ENCODE results near the gene STXBP5L.
"Not testable (repeated sequence)": the region's sequence is repeated elsewhere in the genome, so short reads cannot be mapped to it uniquely, and the experiment has no call there.

The STXBP5L gene

DNA sequence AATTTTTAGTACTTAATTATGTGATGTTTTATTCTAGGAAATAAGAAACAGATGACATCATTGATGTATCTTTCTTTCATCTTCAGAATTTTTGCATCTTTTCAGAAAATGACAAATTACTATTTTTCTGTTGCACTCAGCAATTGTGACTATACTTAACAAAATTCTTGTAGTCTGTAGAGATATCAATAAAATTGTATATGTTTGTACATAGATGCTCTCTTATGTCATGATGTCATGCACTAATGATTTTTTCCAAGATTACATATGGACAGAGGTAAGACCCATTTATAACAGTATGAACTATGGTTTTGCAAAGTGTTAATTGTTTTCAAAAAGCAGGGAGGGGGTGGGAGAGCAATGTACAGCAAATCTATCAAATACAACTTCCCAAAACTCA, 516.5 kb downstream of the STXBP5L start:
- Histone ChIP-seq H3K4me1 (ENCODE audit: control insufficient read depth, insufficient read depth, low read length) (no peaks in the 10 kb centered on the region), H3K4me3 (ENCODE audit: low read length in 2 of 2) (no peak overlapping the region), H3K9me3 (ENCODE audit: control insufficient read depth in 2 of 2, low read length in 2 of 2) (no peaks in the 10 kb centered on the region), H3K9ac (ENCODE audit: low read length in 2 of 2) (no peak overlapping the region), H3K27me3 (ENCODE audit: control insufficient read depth in 1 of 2, insufficient read depth in 2 of 2, low read length in 2 of 2) (no peaks in the 10 kb centered on the region), H3K27ac (ENCODE audit: low read length) (no peak overlapping the region), H3K36me3 (ENCODE audit: control insufficient read depth in 2 of 2, insufficient read depth in 2 of 2, low read length in 2 of 2) (no peaks in the 10 kb centered on the region)

DNA sequence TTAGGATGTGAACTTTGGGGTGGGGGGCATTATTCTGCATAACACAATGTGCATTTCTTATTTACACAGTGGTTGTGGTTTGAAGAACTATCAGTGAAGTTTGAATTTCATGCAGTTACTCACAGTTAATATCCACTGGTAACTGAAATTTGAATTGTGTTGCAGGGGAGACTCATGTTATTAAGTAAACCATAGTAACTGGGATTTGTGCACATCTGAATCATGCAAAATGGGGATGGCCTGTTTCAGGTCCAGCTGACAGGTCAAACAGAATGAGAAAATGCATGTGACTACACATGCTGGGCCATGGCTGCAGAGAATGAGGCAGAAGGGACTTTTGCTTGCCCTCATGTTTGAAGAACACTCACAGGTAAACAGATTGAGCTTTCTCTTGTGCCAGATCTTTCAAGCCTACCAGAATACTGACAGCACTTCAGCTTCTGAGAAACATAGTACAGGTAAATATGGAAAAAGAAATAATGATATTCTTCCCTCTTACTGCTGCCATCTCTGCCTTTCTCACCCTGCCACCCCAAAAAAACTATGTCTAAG, 522.7 kb downstream of the STXBP5L start:
- Histone ChIP-seq H3K9ac (ENCODE audit: low read length in 2 of 2) (no peak overlapping the region), H3K9me3 (ENCODE audit: control insufficient read depth in 2 of 2, low read length in 2 of 2) (no peaks in the 10 kb centered on the region), H3K27ac (ENCODE audit: low read length) (no peak overlapping the region), H3K27me3 (ENCODE audit: control insufficient read depth in 1 of 2, insufficient read depth in 2 of 2, low read length in 2 of 2) (no peaks in the 10 kb centered on the region), H3K4me3 (ENCODE audit: low read length in 2 of 2) (no peak overlapping the region), H3K4me1 (ENCODE audit: control insufficient read depth, insufficient read depth, low read length) (no peaks in the 10 kb centered on the region), H3K36me3 (ENCODE audit: control insufficient read depth in 2 of 2, insufficient read depth in 2 of 2, low read length in 2 of 2) (no peaks in the 10 kb centered on the region)

DNA sequence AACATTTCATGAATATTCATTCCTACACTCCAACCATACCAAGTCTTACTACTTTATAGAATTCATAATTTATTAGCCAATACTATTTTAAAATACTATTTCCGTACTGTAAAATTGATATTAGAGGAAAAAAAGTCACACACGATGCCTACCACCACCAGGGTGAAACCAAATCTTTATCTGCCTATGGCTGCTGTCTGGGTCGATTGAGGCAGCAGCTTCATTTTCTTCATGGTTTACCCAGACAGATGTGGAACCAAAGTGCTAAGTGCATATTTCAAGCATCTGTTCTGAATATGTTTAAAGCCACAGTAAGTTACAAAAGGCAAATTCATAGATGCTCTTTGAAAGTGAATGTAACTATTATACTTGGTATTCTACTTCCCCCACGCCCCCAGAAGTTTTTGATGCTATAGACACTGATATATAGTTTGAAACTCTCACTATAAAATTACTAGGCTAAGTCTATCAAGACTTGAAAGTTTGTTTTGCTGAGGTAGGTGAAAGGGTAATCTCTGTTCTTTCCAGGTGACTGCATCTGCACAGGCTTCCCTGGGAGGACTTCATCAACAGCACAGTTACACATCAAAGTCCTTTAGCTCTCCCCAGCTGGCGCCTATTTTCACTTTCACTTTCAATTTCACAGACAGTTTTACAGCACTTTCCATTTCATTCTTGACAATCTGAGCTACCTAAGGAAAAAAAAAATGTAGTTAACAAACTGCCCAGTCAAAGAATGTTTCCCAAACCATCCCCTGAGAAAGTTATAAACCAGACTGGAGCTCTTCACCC, 523.9 kb downstream of the STXBP5L start:
- H3K9me3 ChIP-seq (ENCODE audit: control insufficient read depth in 2 of 2, low read length in 2 of 2) = no peaks in the 10 kb centered on the region
- H3K4me1 ChIP-seq (ENCODE audit: control insufficient read depth, insufficient read depth, low read length) = no peaks in the 10 kb centered on the region
- peak overlapping the region in 1 of 2 donors; percentile 2 for H3K9ac ChIP-seq (ENCODE audit: low read length in 2 of 2)
- no peak overlapping the region for H3K27ac ChIP-seq (ENCODE audit: low read length)
- H3K4me3 ChIP-seq (ENCODE audit: low read length in 2 of 2) = peak overlapping the region; percentile 53 to 67
- no peaks in the 10 kb centered on the region for H3K36me3 ChIP-seq (ENCODE audit: control insufficient read depth in 2 of 2, insufficient read depth in 2 of 2, low read length in 2 of 2)
- H3K27me3 ChIP-seq (ENCODE audit: control insufficient read depth in 1 of 2, insufficient read depth in 2 of 2, low read length in 2 of 2) = no peaks in the 10 kb centered on the region

DNA sequence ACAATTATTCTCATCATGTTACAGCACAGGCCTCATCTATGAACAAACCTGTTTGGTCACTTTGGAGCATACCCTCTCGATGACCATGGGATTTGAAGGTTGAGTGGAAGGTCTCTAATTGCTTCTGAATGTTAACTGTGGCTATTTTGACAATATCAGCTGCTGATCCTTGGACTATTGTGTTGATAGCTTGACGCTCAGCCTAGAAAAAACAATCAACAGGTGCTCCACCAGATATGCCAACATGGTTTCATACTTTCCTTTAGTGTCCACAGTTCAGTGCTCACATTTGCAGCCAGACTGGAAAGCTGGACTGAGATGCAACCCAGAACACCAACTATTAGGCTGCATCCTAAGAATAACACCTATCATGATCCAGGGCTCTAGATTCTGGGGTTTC, 528.1 kb downstream of the STXBP5L start:
- Histone ChIP-seq H3K4me1 (ENCODE audit: control insufficient read depth, insufficient read depth, low read length) (no peaks in the 10 kb centered on the region), H3K36me3 (ENCODE audit: control insufficient read depth in 2 of 2, insufficient read depth in 2 of 2, low read length in 2 of 2) (no peaks in the 10 kb centered on the region), H3K9me3 (ENCODE audit: control insufficient read depth in 2 of 2, low read length in 2 of 2) (no peaks in the 10 kb centered on the region), H3K27ac (ENCODE audit: low read length) (no peak overlapping the region), H3K4me3 (ENCODE audit: low read length in 2 of 2) (no peak overlapping the region), H3K27me3 (ENCODE audit: control insufficient read depth in 1 of 2, insufficient read depth in 2 of 2, low read length in 2 of 2) (no peaks in the 10 kb centered on the region), H3K9ac (ENCODE audit: low read length in 2 of 2) (no peak overlapping the region)

DNA sequence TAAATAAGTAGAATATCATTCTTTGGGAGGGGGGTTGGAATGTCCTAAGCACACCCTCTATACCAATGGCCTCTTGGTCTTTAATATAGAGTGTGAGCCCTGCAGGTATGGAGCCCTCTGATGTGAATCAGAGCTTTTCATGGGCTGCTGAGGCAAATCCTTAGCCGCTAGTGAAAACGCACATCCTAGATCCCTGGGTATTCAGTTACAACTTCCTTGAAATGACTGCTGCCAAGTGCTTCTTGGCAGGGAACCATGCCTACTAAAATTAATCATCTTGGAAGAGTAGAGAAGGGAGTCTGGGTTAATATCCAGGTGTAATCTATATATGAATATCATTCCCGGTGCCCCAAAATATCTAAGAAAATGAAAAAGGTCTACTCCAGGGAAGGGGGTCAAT, 528.6 kb downstream of the STXBP5L start:
- Histone ChIP-seq H3K4me1 (ENCODE audit: control insufficient read depth, insufficient read depth, low read length) (no peaks in the 10 kb centered on the region), H3K9ac (ENCODE audit: low read length in 2 of 2) (no peak overlapping the region), H3K36me3 (ENCODE audit: control insufficient read depth in 2 of 2, insufficient read depth in 2 of 2, low read length in 2 of 2) (no peaks in the 10 kb centered on the region), H3K27ac (ENCODE audit: low read length) (no peak overlapping the region), H3K27me3 (ENCODE audit: control insufficient read depth in 1 of 2, insufficient read depth in 2 of 2, low read length in 2 of 2) (no peaks in the 10 kb centered on the region), H3K9me3 (ENCODE audit: control insufficient read depth in 2 of 2, low read length in 2 of 2) (no peaks in the 10 kb centered on the region), H3K4me3 (ENCODE audit: low read length in 2 of 2) (no peak overlapping the region)

DNA sequence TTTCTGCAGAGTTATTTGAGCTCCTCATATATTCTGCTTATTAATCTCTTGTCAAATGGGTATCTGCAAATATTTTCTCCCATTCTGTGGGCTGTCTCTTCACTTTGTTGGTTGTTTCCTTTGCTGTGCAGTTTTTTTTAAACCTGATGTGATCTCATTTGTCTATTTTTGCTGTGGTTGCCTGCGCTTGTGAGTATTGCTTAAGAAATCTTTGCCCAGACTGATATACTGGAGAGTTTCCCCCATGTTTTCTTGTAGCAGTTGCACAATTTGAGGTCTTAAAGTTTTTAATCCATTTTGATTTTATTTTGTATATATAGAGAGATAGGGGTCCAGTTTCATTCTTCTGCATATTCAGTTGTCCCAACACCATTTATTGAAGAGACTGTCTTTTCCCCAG, 535.5 kb downstream of the STXBP5L start:
- no peak overlapping the region for H3K27ac ChIP-seq (ENCODE audit: low read length)
- no peak overlapping the region for H3K9ac ChIP-seq (ENCODE audit: low read length in 2 of 2)
- H3K9me3 ChIP-seq (ENCODE audit: control insufficient read depth in 2 of 2, low read length in 2 of 2) = no peaks in the 10 kb centered on the region
- no peak overlapping the region for H3K4me3 ChIP-seq (ENCODE audit: low read length in 2 of 2)
- H3K36me3 ChIP-seq (ENCODE audit: control insufficient read depth in 2 of 2, insufficient read depth in 2 of 2, low read length in 2 of 2) = no peaks in the 10 kb centered on the region
- H3K27me3 ChIP-seq (ENCODE audit: control insufficient read depth in 1 of 2, insufficient read depth in 2 of 2, low read length in 2 of 2) = no peaks in the 10 kb centered on the region
- no peaks in the 10 kb centered on the region for H3K4me1 ChIP-seq (ENCODE audit: control insufficient read depth, insufficient read depth, low read length)

DNA sequence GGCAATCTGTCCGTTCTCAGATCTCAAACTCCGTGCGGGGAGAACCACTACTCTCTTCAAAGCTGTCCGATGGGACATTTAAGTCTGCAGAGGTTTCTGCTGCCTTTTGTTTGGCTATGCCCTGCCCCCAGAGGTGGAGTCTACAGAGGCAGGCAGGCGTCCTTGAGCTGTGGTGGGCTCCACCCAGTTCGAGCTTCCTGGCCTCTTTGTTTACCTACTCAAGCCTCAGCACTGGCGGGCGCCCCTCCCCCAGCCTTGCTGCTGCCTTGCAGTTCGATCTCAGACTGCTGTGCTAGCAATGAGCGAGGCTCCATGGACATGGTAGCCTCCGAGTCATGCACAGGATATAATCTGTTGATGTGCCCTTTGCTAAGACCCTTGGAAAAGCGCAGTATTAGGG, 543.7 kb downstream of the STXBP5L start:
- not testable (repeated sequence) for H3K27me3 ChIP-seq (ENCODE audit: control insufficient read depth in 1 of 2, insufficient read depth in 2 of 2, low read length in 2 of 2); H3K9ac ChIP-seq (ENCODE audit: low read length in 2 of 2)

DNA sequence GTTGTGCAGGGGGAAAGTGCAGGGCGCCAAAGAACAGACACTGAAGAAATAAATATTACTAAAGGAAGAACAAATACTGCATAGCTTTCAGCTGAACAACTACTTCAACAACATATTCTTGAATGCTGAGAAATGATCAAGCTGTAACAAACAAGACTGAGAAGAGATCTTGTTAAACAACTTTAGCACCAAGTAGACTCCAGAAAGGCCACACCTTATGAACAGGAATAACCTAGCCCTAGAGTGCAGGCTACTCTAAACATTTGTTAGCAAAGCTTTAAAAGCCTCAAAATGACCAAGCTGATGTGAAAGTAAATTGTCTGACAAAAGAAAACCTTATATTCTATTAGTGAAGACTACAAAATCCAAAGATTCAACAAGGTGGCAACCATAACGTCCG, 554.6 kb downstream of the STXBP5L start:
- no peaks in the 10 kb centered on the region for H3K36me3 ChIP-seq (ENCODE audit: control insufficient read depth in 2 of 2, insufficient read depth in 2 of 2, low read length in 2 of 2)
- no peak overlapping the region for H3K9ac ChIP-seq (ENCODE audit: low read length in 2 of 2)
- H3K4me1 ChIP-seq (ENCODE audit: control insufficient read depth, insufficient read depth, low read length) = no peaks in the 10 kb centered on the region
- no peak overlapping the region for H3K4me3 ChIP-seq (ENCODE audit: low read length in 2 of 2)
- no peak overlapping the region for H3K27ac ChIP-seq (ENCODE audit: low read length)
- H3K27me3 ChIP-seq (ENCODE audit: control insufficient read depth in 1 of 2, insufficient read depth in 2 of 2, low read length in 2 of 2) = no peaks in the 10 kb centered on the region
- H3K9me3 ChIP-seq (ENCODE audit: control insufficient read depth in 2 of 2, low read length in 2 of 2) = no peaks in the 10 kb centered on the region

More for the DNA sequence above, 543.7 kb downstream of the STXBP5L start:
- not testable (repeated sequence) for H3K36me3 ChIP-seq (ENCODE audit: control insufficient read depth in 2 of 2, insufficient read depth in 2 of 2, low read length in 2 of 2); H3K4me3 ChIP-seq (ENCODE audit: low read length in 2 of 2); H3K27ac ChIP-seq (ENCODE audit: low read length); H3K9me3 ChIP-seq (ENCODE audit: control insufficient read depth in 2 of 2, low read length in 2 of 2); H3K4me1 ChIP-seq (ENCODE audit: control insufficient read depth, insufficient read depth, low read length)

DNA sequence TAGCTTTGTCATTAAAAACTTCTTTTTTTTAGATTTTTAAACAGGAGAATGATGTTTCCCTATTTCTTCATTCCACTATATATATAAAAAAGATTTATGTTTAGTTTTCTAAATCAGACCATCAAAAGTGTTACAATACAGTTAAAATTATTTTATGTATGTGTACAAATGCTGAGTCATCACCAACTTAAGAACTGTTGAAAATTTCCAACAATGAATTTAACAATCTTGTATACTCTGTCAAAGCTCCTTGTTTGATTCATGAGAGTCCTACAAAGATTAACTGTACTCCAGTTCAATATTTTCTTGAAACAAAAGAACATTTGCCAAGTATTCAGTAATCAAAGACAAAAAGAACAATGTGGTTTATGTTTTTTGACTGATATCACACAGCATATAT, 555.7 kb downstream of the STXBP5L start:
- H3K9me3 ChIP-seq (ENCODE audit: control insufficient read depth in 2 of 2, low read length in 2 of 2) = no peaks in the 10 kb centered on the region
- H3K36me3 ChIP-seq (ENCODE audit: control insufficient read depth in 2 of 2, insufficient read depth in 2 of 2, low read length in 2 of 2) = no peaks in the 10 kb centered on the region
- H3K27me3 ChIP-seq (ENCODE audit: control insufficient read depth in 1 of 2, insufficient read depth in 2 of 2, low read length in 2 of 2) = no peaks in the 10 kb centered on the region
- H3K9ac ChIP-seq (ENCODE audit: low read length in 2 of 2) = no peak overlapping the region
- H3K4me1 ChIP-seq (ENCODE audit: control insufficient read depth, insufficient read depth, low read length) = no peaks in the 10 kb centered on the region
- H3K4me3 ChIP-seq (ENCODE audit: low read length in 2 of 2) = no peak overlapping the region
- H3K27ac ChIP-seq (ENCODE audit: low read length) = no peak overlapping the region

DNA sequence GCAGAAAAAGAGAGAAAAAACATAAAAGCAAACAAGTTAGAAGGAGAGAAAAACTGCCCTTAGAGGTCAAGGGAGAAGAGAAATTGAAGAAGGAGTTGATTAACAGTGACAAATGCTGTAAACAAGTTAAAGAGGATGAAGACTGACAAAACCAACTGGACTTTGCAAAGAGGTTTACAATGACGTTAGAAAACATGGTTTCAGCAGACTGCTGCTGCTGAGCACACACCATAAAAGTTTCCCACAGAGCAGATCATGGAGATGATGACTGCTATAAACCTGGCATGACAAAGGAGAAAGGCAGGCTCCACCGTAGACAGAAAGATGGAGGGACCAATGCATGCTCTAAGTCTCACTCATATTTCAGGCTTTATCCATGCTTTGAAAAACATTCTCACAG, 559.1 kb downstream of the STXBP5L start:
- Histone ChIP-seq H3K36me3 (ENCODE audit: control insufficient read depth in 2 of 2, insufficient read depth in 2 of 2, low read length in 2 of 2) (no peaks in the 10 kb centered on the region), H3K9me3 (ENCODE audit: control insufficient read depth in 2 of 2, low read length in 2 of 2) (no peaks in the 10 kb centered on the region), H3K4me3 (ENCODE audit: low read length in 2 of 2) (no peak overlapping the region), H3K9ac (ENCODE audit: low read length in 2 of 2) (no peak overlapping the region), H3K4me1 (ENCODE audit: control insufficient read depth, insufficient read depth, low read length) (no peaks in the 10 kb centered on the region), H3K27ac (ENCODE audit: low read length) (no peak overlapping the region), H3K27me3 (ENCODE audit: control insufficient read depth in 1 of 2, insufficient read depth in 2 of 2, low read length in 2 of 2) (no peaks in the 10 kb centered on the region)

DNA sequence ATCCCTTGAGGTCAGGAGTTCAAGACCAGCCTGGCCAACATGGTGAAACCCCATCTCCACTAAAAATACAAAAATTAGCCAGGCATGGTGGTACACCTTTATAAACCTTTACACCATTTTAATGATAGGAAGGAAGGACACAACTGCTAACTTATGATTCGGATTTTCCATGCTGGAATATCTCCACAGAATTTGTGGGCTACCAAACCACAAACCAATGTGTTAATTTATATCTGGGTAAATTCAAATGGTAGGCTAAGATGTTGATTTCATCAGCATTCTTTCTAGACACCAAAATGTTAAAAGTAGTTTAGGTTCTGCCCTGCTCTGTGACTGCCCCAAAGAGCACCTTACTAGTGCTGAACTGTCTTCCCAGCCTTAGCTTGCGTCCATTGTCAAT, 565.0 kb downstream of the STXBP5L start:
- Histone ChIP-seq H3K4me1 (ENCODE audit: control insufficient read depth, insufficient read depth, low read length) (no peaks in the 10 kb centered on the region), H3K27me3 (ENCODE audit: control insufficient read depth in 1 of 2, insufficient read depth in 2 of 2, low read length in 2 of 2) (no peaks in the 10 kb centered on the region), H3K9ac (ENCODE audit: low read length in 2 of 2) (no peak overlapping the region), H3K9me3 (ENCODE audit: control insufficient read depth in 2 of 2, low read length in 2 of 2) (no peaks in the 10 kb centered on the region), H3K36me3 (ENCODE audit: control insufficient read depth in 2 of 2, insufficient read depth in 2 of 2, low read length in 2 of 2) (no peaks in the 10 kb centered on the region), H3K4me3 (ENCODE audit: low read length in 2 of 2) (no peak overlapping the region), H3K27ac (ENCODE audit: low read length) (no peak overlapping the region)

Data from stomach smooth muscle (tissue), 2 donors.